ENCODE measurements around the gene GPR137B. TPM values are rescaled to one million over a fixed set of nuclear protein-coding genes. Genes with fewer than 3 reads are reported as not detected.
"Not testable (repeated sequence)": the region's sequence is repeated elsewhere in the genome, so short reads cannot be mapped to it uniquely, and the experiment has no call there.

Gene GPR137B
- total RNA-seq, 1 experiment from 2014 or later = 6.1 TPM

DNA sequence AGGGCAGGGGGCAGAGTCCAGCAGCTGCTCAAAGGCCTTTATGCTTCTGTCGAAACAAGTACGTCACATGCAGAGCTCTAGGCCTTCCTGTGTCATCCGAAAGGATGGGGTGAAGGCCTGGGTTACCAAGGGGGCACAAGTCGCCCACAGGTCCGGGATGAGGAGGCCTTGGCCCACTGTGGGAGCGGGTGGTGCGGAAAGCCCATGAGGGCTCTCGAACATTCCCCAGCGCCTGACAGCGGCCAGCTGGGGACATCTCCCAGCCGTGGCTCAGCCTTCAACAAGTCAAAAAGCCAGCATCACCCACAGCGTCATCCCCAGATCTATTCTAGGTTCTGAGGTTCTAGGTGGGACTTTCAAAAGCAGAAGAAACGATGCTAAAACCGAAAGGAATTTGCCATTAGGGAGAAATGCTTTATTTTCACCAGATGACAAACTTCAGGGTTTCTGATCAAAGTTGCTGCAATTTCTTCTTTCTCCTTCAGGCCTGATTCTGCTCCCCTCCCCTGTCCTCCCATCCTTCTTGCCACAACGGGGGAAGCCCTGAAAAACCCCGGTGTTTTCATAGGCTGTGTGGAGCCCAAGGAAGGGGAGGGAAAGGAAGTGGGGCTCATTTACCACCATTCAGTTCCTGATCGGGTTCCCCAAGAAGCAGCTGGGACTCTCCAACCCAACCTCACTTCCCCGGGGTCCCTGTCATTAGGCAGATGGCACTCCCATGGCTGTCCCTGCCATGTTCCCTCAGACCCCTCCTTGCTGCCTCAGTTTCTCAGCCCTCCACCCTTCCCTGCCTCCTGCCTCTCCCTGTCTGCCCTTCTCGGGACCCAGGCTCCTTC, 17.6 kb downstream of the GPR137B start:
- no peak for DNase-seq (ENCODE audit: low read depth)

DNA sequence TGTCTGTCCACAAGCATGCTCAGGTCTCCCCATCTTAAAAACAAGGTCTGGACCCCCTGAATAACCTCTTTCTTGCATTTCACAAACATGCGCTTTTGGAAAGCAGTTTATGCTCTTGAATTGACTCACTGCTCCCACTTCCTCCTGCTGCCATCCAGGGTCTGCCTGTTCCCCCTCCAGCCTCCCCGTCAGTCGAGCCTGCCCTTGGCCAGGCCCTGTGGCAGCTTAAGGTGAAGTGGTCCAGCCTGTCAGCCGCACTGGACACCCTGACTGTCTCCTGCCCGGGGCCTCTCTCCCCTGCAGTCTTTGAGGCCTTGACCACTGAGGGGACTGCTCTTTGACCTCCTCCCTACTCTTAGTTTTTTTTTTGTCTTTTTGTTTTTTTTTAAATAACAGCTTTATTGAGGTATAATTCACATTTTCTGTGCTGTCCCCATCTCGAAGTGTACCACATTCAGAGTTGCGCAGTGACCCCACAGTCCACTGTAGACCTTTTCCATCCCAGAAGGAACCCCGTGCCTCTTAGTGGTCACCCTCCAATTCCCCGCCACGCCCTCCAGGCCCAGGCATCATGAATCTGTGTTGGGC, 18.3 kb downstream of the GPR137B start:
- DNase-seq (ENCODE audit: low read depth) = no peak

DNA sequence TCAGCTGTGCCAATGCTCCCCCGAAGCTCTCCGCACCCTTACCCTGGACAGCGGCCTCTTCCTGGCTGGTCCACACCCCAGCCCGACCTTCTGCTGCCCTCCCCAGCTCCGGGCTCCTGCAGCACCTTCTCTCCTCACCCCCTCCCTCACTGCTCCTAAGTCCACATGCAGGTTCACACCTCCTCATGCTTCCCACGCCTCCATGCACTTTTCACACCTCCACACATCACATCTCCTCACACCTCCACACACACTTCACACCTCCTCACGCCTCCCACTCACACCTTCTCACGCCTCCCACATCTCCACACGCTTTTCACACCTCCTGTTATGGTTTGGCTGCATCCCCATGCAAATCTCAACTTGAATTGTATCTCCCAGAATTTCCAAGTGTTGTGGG, 18.9 kb downstream of the GPR137B start:
- DNase-seq (ENCODE audit: low read depth) = no peak

DNA sequence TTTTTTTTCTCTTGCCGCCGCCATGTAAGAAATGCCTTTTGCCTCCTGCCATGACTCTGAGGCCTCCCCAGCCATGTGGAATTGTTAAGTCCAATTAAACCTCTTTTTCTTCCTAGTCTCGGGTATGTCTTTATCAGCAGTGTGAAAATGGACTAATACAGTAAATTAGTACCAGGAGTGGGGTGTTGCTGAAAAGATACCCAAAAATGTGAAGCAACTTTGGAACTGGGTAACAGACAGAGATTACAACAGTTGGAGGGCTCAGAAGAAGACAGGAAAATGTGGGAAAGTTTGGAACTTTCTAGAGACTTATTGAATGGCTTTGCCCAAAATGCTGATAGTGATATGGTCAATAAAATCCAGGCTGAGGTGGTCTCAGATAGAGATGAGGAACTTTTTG, 19.4 kb downstream of the GPR137B start:
- not testable (repeated sequence) for DNase-seq (ENCODE audit: low read depth)

DNA sequence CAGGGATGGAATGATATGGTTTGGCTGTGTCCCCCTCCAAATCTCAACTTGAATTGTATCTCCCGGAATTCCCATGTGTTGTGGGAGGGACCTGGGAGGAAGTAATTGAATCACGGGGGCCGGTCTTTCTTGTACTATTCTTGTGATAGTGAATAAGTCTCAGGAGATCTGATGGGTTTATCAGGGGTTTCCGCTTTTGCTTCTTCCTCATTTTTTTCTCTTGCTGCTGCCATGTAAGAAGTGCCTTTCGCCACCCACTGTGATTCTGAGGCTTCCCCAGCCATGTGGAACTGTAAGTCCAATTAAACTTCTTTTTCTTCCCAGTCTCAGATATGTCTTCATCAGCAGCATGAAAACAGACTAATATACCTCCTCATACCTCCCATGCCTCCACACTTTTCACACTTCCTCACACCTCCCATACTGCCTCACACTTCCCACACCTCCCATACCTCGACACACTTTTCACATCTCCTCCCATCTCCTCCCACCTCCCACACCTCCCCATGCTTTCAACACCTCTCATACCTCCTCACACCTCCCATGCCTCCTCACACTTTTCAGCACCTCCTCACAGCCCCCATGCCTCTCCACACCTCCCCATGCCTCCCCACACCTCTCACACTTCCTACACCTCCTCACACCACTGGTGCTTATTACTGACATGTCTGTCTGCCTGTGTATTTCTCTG, 21.3 kb downstream of the GPR137B start:
- DNase-seq (ENCODE audit: low read depth) = no peak

DNA sequence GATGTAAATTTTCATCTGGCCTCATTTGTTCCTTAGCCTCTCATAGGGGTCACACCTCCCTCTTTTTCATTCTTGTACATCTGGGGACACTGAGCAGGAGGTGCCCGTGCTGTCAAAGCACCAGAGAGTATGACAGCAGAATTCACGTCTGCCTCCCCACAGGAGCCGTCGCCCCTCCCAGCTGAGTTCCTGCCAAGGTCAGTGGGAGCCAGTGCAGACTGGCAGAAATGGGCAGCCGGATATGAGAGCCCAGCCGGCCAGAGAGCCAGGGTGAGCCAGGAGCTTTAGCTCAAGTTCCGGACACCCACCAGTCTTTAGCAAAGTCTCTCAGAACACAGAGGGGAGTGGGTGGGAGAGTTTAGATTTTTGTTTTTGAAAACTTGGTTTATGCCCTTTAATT, 21.9 kb downstream of the GPR137B start:
- DNase-seq (ENCODE audit: low read depth) = no peak

DNA sequence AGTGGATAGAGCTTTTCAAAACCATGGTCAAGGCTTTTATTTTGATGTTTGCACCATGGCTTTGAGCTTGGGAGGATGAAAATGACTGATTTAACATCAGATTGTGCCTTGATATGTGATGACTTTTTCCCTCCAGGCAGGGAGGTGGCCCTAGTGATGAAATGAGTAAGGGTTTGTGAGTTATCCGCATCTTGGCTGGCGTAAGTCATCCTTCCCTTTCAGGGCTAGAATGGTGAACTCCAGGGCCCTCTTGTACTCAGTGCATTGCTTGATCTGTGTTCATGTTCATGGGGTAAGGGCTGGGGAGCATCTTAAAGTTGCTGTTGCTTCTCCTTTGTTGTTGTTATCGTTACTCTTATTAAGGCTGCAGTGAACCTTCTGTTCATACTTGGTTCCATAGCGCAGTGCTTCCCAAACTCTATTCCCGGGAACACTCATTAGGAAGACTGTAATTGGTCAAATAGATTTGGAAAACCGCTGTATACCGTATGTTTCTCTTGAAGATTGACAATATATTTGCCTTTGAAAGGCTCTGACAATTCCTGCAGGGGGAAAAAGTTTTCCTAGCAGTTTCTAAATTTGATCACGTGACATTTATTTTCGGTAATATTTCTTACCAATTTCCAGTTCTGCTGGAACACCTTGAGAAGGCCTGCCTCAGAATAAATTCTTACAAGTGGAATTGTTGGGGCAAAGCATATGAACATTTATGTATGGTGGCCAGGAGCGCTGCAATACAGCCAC, 23.1 kb downstream of the GPR137B start:
- DNase-seq (ENCODE audit: low read depth) = no peak

DNA sequence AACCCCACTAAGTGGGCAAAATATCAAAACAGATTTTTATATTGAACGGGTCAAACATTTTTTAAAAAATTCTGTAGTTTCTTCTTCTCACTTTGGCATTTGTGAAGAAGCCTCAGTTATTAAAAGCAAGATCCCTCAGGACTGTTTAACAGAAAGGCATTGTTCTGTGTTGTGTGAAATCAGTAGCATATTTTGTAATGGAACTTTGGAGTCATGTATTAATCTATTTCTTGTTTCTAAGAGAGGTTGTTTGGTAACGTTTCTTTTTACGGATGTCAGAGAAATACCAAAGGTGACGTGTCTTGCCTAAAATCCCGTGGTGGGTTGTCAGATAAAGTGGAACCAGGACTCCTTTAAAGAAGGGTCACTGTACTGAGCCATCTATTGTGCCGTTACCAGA, 23.7 kb downstream of the GPR137B start:
- no peak for DNase-seq (ENCODE audit: low read depth)

DNA sequence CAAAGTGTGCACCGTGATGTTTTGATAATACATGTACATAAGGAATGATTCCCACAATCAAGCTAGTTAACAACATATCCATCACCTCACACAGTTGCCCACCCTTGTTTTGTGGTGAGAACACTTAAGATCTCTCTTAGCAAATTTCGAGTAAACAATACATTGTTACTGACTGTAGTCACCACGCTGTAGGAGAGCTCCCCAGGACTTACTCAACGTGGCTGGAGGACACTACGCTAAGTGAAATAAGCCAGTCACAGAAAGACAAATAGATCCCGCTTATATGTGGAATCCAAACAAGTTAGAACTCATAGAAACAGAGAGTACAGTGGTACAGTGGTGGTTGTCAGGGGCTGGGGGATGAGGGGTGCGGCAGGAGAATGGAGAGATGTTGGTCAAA, 24.8 kb downstream of the GPR137B start:
- no peak for DNase-seq (ENCODE audit: low read depth)

DNA sequence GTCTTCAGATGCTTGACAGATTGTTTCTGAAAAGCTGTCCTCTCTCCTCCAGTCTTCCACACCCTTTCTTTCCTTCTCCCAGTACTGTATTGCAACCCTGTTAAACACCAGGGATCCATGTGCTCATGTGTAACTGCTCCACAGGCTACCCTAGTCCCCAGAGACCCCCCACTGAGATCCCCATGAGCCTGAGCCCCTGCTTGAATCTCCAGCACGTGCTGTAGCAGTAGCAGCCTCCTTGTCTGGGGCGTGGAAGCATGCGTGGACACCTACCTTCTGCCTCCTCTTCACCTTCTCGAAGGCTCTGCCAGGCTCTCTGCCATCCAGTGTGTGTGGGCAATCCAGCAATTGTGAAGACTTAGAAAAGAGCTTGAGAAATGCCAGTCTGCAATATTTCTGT, 25.2 kb downstream of the GPR137B start:
- DNase-seq (ENCODE audit: low read depth) = no peak

DNA sequence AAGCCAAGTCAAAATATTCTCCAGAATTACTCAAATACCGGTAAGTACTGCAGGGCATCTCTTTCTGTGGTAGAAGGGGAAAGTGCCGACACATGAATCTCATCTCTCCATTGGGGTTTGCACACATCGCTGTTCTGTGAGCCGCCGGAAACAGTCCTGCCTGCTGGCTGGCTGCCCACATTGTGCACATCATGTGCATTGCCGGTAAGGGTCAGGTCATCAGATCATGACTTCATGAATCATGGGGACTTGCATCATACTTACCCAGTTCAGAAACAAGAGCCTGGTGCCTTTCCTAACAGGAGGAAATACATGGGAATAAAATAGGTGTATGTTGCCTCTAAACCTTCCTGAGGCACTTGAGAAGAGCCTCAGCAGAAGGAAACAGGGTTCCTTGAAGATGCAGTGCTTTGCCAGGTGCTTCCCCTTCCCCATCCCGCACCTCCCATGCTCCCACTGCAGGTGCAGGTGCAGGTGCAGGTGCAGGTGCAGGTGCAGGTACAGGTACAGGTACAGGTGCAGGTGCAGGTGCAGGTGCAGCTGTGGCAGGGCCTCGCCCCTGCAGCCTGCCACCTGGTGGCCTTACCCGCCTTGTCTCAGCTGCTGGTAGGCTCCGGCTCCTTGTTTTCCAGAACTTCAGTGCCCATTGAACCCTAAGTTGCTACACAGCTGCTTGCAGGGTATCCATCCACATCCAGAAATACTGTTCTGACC, 26.5 kb downstream of the GPR137B start:
- peak; percentile 85 for DNase-seq (ENCODE audit: low read depth)

DNA sequence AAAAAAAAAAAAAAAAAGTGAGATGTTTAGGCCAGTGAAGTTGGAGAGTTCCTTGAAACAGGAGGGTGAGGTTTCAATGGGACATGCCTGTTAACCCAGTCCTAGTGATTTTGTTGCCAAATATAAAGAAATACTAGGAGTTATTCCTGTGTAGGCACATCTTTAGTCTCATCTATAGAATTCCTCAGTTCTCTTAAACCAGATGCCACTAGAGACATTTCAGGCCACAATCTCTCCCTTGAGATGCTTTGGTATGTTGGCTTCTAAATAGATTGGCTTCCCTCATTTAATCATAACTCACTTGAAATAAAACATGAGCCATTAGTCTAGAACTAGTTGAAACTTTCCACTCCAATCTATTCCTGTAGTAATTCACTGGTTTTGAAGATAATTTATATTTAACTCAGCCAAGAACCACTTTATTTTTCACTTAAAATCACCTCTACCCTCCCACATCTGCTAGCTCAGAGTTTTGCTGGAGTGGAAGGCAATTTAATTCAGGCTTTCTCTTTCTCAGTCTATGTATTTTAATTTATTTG, 29.8 kb downstream of the GPR137B start:
- no peak for DNase-seq (ENCODE audit: low read depth)

DNA sequence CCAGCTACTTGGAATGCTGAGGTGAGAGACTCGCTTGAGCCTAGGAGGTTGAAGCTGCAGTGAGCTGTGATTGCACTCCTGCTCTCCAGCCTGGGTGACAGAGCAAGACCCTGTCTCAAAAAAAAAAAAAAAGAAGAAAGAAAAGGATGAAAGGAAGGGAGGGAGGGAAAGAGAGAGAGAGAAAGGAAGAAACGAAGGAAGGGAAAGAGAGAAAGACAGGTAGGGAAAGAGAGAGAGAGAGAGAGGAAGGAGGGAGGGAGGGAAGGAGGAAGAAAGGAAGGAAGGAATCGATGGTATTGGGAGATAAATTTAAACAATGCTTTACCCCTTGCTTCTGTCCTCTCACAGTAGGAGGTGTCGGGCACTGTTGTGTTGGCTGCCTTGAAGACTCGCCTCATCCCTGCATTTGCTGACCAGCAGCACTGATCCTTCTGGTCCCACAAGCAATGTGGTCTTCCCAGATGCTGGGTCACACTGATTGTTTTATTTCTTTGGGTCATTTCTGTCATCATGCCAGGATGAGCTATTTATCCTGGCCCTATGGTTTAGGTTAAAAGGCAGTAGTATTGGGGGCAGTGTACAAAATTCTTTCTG, 30.9 kb downstream of the GPR137B start:
- no peak for DNase-seq (ENCODE audit: low read depth)

DNA sequence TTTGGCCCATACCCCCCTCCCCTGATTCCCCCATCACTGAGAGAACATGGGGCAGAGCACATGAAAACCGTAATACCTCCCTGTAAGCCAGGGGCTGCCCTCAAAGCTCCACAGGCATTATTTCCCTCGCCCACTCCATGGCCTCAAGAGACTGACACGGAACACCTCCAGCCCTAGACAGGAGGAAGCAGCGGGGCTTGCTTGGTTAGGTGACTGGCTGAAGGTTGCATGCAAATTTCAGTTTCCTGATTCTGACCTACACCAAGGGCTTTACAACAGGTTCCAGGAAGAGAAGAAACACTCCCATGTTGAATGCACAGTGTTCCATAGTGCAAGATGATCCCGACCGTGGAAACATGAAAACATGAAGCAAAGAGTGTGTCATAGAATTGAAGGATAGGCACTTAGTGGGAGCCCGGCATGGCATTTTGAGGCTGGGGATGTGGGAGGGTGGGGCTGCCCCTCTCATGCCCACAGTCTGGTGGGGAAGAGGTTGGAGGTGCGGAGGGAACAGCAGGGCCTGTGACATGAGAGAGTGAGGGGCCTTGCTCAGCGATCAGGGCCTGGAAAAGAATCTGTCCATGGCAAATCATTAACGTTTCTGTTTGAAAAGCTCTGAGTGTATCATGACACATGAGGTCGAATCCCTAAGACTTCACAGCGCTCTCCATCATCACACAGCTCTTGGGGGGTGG, 33.5 kb downstream of the GPR137B start:
- no peak for DNase-seq (ENCODE audit: low read depth)

DNA sequence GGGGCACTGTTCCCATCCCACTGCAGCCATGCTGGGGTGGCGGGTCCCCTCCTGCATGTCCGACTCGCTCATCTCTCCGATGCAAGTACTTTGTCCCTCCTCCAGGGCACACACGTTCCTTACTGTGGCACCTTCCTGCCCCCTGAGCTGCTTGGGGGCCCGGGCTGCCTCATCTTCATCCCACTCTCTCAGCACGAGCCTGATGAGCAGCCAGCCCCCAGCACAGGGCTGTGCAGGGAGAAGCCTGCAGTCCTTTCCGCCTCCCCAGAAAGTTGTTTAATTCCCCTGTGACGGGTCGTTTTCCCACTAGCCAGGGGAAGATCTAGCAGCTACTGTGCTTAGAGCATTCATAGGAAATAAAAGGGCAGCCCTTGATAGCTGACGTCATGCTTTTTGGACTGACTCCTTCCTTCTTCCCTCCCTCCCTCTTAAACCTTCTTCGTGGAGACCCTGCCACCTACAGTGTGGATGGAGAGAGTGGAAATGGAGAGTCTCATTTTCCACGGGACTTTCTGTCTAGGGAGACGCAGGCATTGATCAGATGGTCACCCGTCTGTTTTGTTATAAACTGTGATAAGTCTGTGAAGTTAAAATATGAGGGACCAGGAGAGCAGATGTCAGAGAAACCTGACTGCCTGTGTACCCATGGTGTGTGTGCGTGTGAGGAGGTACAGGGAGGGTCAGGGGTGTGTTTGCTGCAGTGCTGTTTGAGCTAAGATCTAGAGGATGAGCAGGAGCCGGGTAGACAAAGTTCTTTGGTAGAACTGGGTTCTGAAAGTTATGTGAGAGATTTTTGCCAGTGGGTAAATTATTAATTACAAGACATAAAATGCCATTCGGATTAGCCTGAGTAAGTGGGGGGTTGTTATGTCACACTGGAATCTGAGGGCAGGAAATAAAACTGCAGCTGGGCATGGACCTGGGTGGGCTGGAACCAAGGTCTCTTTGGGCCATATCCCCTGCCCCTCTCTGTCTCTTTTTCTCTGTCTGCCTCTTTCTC, 34.3 kb downstream of the GPR137B start:
- no peak for DNase-seq (ENCODE audit: low read depth)

DNA sequence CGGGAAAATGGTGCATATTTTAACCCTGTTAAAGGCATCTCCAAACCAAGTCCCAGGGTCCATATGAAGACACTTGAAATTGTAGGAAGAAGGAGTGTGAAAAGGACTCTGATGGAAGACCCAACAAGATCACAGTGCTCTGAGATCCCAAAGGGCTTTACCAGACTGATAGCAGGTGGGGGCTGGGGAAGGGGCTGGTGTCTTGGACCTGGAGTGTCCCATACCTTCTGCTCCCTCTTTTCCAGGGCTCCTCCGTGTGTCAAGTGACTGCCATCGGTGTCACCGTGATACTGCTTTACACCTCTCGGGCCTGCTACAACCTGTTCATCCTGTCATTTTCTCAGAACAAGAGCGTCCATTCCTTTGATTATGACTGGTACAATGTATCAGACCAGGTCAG, 37.3 kb downstream of the GPR137B start:
- DNase-seq (ENCODE audit: low read depth) = no peak

DNA sequence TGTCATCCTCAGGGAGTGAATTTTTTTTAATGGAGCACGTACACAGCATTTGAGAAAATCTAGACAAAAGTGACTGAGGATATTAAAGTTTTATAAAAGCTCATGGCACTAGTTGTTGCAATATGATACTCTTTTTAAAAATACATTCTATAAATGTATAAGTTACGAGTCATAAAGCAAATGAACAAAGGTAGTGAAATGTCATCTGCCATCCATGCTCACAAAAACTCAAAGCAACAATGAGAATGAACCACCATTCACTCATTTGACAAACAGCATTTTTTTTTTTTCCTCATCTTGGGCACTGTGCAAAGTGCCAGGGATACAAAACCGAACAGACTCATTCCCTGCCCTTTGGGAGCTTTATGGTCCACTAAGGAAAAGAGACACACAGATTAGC, 38.7 kb downstream of the GPR137B start:
- DNase-seq (ENCODE audit: low read depth) = peak; percentile 65

DNA sequence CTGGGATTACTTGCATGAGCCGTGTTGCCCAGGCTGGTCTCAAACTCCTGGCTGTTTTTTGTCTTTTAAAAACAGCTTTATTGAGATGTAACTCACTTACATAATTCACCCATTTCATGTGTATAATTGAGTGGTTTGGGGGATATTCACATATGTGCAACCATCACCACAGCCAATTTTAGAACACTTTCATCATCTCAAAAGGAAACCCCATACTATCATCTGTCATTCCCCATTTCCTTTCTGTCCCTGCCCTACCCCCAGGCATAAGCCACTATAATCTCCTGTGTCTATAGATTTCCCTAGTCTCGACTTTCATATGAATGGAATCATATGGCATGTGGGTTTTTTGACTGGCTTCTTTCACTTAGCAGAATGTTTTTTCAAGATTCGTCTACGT, 43.3 kb downstream of the GPR137B start:
- no peak for DNase-seq (ENCODE audit: low read depth)

DNA sequence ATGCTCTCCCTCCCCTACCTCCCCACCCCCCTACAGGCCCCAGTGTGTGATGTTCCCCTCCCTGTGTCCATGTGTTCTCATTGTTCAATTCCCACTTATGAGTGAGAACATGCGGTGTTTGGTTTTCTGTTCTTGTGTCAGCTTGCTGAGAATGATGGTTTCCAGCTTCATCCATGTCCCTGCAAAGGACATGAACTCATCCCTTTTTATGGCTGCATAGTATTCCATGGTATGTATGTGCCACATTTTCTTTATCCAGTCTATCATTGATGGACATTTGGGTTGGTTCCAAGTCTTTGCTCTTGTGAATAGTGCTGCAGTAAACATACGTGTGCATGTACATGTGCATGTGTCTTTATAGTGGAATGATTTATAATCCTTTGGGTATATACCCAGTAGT, 44.1 kb downstream of the GPR137B start:
- not testable (repeated sequence) for DNase-seq (ENCODE audit: low read depth)

Data from HT1080 (cell line).